NCI-H187 treated with DMSO at 0.1 percent for 48 hours (cell line): ENCODE results near the gene DYNLRB1.

Experiments
- DNase-seq: peaks from one replicate; lab custom pipeline; 2025; lab: John Stamatoyannopoulos, UW

The DYNLRB1 gene

DNA sequence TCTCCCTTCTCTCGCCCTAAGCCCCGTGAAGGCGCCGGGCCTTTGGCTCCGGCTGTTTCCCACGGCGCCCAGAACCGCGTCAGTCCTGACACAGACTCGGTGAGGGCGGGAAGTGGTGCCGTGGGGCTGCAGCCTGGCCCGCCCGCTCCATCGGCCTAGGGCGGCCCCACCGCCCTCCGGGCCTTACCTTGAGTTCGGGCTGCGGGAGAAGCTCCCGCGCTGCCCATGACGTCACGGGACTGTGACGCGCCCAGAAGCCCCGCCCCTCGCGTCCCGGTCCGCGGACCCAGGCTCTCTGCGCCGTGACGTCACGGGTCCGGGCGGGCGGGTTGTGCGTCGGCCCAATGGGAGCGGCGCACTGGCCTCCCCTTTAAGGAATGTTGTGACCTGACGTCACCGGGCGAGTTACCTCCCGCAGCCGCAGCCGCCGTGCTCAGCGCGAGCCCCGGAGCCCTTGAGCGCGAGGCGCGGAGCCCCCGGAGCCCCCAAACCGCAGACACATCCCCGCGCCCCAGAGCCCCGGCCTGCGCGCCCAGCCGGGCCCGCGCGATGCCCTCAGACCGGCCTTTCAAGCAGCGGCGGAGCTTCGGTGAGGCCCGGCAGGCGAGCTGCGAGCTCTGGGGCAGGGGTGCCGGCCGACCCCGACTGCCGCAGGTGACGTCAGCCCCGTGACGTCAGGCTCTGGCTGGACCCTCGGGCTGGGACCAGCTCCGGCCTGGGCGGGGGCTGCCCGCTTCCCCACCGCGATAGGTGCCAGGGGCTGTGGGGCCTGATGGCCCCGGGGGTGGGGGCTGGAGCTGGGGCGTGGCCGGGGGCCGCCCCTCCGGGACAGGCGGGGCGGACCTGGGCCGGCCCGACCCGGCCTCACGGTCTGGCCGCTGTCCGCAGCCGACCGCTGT is 42.3 kb downstream of the DYNLRB1 start, which contains the start of gene MAP1LC3A:
Gene MAP1LC3A (plus strand): TSS at position 399 of the 899 bp plus-strand sequence. CDS start 151 bp downstream, at position 550.
- peak; percentile 20 for DNase-seq

DNA sequence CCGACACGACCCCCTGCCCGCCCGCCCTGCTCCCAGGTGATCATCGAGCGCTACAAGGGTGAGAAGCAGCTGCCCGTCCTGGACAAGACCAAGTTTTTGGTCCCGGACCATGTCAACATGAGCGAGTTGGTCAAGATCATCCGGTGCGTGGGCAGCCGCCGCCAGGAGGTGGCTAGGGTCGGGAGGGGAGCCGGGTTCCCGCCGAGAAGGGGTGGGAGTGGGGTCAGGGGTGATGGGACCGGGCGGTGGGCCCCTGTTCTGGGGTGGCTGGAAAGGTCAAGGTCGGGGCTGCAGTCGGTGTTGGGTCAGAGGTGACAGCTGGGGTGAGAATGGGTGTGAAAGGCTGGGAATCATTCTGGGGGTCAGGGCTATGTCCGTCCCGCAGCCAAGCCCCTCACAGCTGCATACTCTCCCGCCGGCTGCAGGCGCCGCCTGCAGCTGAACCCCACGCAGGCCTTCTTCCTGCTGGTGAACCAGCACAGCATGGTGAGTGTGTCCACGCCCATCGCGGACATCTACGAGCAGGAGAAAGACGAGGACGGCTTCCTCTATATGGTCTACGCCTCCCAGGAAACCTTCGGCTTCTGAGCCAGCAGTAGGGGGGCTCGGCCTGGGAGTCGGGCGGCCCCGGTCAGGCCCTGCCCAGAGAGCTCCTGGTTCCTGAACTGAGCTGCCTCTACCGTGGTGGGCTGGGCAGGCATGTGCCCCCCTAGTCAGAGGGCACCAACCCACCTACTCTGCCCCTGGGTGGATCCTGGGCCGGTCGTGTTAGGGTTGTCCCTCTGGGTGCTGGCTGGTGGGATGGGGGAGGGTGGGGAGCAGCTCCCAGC is 43.3 kb downstream of the DYNLRB1 start:
- no peak for DNase-seq

DNA sequence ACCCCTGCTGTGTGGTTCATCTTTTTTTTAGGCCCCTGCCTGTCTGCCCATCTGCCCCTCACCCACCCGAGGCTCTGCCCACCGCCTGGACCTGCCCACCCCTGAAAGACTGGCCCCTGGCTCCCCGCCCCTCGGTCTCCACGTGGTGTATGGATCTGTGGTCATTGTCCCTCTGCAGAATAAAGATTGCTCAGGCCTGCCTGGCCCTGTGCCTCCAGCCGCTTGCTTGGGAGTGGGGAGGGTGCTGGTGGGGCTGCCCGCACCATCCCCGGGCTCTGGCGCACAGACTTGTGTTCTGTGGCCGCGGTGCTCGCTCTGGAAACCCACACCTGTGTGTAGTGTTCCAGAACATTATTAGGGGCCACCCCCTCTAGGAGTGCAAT is 43.9 kb downstream of the DYNLRB1 start:
- no peak for DNase-seq

DNA sequence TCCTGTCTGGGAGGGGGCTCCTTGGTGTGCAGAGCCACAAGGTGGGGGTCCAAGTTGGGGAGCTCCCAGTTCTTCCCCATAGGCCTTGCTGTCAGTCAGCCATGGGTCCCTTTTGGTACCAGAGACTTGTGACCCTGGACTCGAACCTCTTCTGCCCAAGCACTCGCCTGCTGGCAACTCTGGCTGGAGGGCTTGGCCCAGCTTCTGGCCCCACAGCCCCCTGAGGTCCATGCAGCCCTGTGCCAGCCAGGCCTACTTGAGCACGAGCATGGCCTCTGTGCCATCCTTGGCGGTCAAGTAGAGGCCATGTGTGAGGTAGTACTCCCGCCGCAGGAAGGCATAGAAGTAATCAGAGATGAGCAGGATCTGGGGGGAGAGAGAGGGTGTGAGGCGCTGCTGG is 44.4 kb downstream of the DYNLRB1 start:
- no peak for DNase-seq

DNA sequence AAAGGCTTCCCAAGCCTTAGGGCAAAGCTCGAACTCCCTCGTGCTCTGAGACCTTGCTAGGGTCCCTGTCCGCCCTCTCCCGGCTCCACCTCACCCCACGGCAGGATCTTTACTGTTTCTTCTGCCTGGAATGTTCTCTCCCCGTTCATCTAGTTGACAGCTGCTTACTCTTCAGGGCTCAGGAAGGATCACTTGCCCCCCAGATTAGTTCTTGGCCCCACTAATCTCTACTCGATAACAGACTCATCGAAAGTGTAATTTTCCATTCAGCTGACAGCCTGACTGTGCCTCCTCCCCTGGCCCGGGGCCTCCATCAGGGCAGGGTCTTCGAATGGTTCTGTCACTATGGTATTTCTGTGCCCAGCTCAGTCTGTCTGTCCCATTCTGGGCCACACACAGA is 45.4 kb downstream of the DYNLRB1 start:
- DNase-seq = no peak

DNA sequence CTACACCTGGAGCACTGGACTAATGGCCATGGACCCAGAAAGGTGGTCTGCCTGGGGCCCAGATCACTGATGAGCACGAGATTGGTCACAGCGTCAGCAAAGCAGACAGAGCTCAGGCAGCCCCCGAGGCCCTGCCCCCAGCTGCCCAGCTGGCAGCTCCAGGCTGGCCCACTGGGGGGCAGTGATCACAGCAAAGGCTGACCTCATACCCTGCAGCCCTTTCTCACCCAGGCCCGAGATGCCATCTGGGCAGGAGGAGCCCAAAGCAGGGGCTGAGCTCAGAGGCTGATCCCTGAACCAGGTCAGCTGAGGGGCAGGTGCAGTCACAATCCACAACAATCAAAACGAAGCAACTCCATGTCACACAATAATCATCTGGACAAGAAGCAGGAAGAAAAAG is 46.4 kb downstream of the DYNLRB1 start:
- DNase-seq = no peak

DNA sequence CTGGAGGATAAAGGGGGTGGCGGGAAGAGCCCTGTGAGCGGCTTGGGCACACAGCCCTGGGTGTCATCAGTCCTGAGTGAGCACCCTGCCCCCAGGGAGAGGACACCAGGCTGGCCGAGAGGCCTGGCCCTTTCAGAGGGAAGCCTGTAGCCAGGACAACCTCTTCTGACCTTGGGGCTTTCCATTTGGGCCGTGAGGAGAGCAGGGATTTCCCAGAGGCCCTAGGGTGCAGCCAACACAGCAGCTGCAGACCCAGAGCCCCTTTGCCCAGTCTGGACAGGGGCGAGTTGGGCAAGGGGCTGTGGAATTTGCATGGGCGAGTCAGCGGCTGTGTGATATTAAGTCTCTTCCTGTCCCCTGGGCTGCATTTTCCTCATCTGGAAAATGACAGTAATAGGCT is 48.6 kb downstream of the DYNLRB1 start:
- no peak for DNase-seq

DNA sequence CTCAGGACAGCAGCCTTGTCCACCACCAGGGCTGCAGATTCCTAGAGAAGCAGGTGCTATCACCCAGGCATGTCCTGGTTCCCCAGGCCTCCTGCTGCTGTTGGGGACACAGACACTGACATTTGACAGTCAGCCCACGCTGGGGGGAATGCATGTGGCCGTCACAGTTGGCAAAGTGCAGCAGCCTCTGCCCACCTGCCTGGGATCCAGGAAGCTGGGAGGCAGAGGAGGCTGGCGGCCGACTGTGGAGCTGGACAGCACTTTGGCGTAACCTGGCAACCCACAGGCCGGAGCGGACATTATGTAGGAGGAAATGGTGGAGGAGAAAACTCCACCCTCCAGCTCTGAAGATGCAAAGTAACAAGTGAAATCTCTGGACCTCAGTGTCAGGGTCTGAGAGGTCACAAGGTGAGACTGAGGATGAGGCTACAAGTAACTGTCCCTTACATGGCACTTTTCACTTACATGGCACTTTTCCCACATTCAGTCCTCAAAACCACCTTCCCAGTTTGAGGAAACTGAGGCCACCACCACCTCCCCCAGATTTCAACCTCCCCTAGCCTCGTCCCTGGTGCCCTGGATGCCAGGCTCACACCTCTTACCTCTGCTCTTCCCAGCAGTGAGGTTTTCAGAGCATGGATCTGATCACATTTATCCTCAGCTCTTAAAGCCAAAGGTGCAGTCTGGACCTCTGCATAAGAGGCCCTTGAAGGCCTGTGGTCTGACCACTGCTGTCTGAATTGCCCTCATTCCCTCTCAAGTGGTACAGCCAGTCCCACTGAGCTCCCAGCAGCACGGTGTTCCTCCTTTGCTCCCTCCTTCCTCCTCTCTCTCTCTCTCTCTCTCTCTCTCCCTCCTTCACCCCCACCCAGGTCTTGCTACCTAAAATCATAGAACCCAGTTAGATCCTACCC is 51.0 kb downstream of the DYNLRB1 start:
- no peak for DNase-seq

DNA sequence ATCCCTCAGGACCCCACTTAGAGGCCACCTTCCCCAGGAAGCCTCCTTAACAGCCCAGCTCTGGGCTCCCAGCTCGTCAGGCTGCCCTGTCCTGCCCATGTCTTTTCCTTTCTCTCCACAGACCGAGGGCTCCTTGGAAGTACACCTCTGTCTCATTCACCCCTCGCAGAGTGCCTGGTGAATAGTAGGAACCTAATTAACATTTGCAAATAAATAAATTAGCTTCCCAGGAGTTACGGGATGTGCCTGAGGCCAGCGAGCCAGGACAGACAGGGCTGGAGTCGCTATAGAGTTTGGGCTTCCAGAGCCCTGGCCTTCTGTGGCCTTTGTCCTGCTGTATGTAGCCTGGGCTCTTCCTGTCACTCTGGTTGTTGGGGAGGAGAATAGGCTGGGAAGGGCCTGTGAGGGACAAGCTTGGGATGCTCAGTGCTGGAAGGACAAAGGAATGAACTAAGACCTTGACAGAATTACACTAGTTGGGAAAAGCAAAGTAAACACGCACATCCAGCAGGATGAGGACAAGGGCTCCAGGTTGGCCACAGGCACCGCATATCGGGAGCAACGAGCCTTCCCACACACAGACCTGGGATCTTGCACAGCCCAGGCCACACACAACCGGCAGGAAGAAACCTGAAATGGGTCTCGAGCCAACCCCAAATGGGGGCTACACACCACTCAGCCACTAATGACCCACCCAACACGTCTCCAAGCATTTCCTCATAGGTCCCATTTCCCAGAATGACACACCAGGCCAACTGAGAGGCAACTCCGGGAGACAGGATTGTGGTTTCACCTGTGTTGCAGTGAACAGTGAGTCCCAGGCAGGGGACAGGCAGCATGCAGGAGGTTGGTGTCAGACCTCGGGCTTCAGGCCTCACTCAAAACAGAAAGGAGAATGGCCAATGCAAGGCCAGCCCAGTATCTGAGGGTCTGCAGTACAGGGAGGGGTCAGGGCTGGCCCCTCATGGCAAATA is 52.0 kb downstream of the DYNLRB1 start:
- no peak for DNase-seq

DNA sequence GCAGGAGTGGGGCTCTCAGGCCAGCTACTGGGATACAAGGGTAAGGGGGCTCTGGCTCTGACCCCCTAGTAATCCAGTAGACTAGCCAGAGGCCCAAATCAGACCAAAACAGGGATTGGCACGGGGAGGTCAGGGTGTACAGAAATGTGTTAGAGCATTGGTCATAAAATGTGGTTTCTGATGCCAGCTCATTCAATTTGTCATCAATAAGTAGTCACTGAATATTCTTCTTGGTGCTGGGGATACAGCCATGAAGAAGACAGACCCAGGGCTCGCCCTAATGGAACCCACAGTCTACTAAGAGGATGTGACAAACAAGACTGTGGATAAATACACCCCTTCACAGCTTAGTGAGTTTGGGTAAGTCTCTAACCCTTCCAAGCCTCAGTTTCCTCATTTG is 53.4 kb downstream of the DYNLRB1 start:
- DNase-seq = no peak

DNA sequence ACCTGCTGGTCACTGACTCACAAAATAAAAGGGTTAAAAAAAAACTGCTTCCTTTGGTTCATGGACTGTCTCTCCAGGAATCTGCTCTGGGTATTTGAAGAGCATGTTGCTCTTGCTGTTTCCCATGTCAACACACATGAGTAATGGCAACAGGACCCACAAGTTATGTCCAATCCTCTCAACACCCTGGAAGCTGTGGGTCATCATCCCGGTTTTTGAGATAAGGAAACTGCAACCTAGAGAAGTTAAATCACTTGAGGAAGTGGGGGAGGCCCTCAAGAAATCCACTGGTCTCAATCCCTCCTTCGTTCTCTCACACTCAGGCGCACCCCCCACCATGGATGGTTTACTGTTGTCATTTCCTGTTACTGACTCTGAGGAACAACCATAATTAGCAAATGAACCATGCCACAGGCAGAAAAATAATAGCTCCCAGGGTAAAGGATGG is 54.7 kb downstream of the DYNLRB1 start:
- no peak for DNase-seq

DNA sequence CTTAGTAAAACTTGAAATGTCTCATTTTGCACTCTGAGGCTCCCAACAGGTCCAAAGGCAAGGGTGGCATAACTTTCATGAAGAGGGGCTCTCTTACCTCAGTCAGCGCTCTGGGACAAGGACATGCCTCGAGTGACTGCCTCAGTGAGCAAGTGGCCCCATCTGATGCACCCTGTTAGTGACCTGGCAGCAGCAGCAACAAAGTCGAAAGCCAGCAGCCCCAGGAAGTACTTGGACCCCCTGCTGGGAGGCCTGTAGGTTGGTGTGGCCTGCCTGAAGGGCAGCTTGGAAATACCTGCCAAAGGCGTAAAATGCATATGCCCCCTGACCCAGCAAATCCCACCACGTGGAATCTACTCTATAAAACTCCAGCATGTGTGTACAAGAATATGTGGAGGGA is 55.5 kb downstream of the DYNLRB1 start:
- no peak for DNase-seq

DNA sequence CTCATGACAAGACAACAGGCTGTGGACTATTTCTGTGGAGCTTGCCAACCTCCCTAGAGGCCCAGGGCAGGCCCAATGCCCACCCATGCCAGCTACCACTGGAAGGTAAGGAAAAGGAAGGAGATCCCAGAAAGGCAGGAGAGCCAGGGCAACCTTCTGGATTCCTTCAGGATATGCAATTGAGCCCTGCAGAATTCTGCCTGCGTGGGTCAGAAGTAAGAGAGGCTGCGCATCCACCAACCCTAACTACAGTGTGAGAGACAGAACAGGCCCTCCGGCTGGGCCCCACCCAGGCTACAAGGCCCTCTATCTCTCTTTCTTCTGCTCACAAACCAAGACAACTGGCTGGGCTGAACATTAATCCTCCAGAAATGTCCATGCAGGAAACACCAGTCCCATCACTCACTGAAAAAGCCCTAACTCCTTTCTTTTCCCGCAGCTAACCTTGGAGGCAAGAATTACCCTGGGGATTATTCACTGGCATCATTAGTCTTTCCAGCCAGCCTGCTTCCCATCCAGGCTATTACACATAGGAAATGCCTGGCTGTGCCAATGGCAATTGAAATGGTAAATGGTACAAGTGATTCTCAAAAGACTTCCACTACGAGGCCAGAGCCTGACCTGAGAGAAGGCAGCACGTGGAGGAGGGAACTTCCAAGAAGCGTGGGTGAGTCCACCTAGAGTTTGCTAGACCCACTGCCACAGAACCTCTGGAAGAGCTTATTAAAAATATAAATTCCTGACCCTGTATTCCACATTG is 57.5 kb downstream of the DYNLRB1 start:
- no peak for DNase-seq

DNA sequence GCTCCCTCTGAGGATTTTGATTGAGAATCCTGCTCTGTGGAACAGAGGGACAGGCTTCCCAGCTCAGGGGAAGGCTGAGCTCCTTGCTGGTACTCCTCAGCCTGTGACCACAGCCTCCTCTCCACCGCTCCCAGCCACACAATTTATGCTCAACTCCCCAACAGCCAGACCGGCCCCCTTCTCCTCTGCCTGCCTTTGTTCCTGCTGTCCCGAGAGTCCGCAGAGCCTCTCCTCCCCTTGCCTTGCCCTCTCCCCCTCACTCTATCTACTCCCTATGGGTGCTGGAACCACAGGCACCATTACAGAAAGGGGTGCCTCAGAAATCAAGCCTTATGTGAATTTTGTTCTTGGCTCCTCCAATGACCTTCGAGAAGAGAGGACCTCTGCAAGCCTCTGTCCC is 58.2 kb downstream of the DYNLRB1 start:
- DNase-seq = no peak

DNA sequence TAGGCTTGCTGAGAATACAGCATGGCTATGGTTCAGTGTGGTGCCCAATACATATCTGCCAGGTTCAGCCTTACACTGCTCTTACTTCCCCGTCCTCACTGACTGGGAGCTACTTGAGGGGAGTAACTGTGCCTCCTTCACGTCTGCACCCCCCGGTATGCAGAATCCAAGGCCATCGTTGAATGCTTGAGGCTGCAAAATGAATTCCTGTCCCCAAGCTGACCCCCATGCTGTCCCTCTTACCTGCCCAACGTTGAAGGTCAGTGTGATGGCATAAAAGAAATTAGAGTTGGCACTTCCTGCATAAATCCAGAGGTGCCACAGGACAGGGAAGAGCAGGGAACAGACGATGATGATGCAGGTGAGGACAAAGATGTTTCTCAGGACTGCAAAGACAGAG is 58.6 kb downstream of the DYNLRB1 start:
- no peak for DNase-seq

DNA sequence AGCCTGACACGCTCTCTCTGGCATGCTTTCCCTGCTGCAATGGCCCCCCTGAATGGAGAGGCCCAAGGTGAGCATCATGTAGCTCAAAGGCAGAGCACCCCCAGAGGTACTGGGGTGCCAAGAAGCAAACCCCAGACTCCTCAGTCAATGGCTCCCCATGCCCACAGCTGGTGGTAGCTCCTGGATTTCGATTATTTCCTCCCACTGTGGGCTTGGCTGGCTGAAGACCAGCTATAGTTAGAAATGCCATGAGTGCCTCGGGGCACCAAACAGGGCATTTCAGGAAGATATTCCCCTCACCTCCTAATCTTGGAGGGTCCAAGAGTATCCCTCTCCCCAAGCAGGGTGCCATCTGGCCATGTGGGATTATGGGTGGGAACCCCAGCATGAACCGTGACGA is 59.0 kb downstream of the DYNLRB1 start:
- DNase-seq = no peak

DNA sequence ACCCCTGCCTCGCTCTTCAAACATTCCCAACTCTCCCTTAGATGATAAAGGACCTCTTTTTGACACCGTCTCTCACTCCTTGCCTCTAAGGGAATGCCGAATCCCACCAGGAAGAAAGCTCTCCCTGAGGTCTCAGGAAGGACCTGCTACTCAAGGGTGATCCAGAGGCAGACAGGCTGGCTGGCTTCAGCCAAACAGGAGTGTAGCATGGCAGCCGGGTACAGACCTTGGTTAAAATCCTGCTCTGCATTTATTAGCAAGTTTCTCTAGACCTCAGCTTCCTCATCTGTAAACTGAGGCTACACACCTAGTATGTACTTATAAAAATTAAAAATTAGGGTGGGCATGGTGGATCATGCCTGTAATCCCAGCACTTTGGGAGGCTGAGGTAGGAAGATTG is 59.5 kb downstream of the DYNLRB1 start:
- DNase-seq = no peak

DNA sequence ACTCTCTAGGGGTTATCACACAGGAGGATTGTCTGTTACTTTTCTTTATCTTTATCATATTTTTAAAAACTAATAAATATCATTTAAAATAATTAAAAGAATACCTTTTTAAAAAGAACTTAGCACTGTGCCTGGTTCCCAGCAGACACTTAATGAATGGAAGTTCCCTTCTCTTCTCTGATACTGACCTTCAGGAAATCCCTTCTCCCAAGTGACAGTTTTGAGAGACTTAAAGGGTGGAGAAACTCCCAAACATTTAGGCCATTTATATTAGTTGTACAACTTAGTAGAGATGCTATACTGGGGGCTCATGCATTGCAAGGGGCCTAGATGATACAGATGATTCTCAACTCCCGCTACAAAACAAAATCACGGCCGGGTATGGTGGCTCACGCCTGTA is 60.8 kb downstream of the DYNLRB1 start:
- no peak for DNase-seq

DNA sequence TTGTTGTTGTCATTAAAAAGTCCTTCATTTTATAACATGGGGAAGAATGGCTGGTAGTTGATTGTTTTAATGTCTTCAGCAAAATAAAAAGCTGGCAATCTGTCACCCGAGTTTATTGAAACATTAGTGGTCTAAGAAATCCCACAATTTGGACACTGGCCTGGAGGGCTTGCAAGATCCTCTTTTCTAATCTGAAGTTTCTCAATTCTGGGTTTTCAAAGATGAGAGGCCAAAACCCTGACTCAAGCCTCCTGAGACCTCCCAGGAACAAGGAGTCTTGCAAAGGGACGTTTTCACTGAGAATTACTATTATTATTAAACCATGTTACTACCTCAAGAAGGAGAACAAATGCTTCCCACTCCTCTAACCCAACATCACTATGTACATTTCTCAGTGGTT is 61.8 kb downstream of the DYNLRB1 start:
- no peak for DNase-seq

DNA sequence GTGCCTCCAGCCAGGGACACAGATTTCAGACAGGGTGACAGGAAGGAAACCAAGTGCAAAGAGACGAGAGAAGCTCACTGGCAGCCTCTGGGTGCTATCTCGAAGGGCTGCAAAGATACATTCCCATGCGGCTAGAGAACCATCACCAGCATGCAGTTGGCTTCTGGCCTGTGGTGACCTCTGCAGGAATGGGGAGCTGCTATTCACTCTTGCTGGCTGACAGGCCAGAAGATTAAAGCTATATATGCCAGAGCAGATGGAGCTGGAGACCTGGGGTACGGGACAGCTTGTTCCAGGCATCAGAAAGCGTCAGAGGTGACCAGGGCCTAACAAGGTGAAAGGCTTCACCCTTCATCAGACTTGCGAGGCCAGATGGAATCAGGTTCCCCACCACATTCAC is 62.3 kb downstream of the DYNLRB1 start:
- no peak for DNase-seq
